GM12878 (cell line): ENCODE results near the gene PROB1. TPM values are rescaled to one million over a fixed set of nuclear protein-coding genes. Genes with fewer than 3 reads are reported as not detected.

ENCODE experiments used
- ASH2L ChIP-seq: fragments of 300-600, 200-600 bp; sonication (generic); IDR thresholded peaks from 2 replicates; pipeline ENCODE4 v1.6.1; 2017; ENCODE audit warnings: low read depth, mild to moderate bottlenecking, borderline replicate concordance
- BMI1 ChIP-seq: fragments of 450-650 bp; IDR thresholded peaks from 2 replicates; pipeline ENCODE4 v1.6.1; 2016; ENCODE audit warnings: mild to moderate bottlenecking, moderate library complexity, borderline replicate concordance
- BRCA1 ChIP-seq: IDR thresholded peaks from 2 replicates; pipeline ENCODE4 v1.6.1; 2011; ENCODE audit warnings: low read depth, low read length, improper control_type of control experiment
- GATAD2B ChIP-seq: fragments of 450-650 bp; conservative IDR thresholded peaks from 2 replicates; pipeline ENCODE4 v1.6.1; 2017; ENCODE audit warnings: low read depth, mild to moderate bottlenecking, moderate library complexity
- HDGF ChIP-seq: fragments of 450-650 bp; IDR thresholded peaks from 2 replicates; pipeline ENCODE4 v1.6.1; 2016; ENCODE audit warnings: antibody characterized with exemption
- RAD51 ChIP-seq: fragments of 450-650 bp; IDR thresholded peaks from 2 replicates; pipeline ENCODE4 v1.6.1; 2016; ENCODE audit warnings: moderate library complexity, mild to moderate bottlenecking, inconsistent platforms
- RCOR1 ChIP-seq: conservative IDR thresholded peaks from 2 replicates; pipeline ENCODE4 v1.6.1; 2012; ENCODE audit warnings: low read depth, low read length, improper control_type of control experiment
- RFX5 ChIP-seq: IDR thresholded peaks from 2 replicates; pipeline ENCODE4 v1.6.1; 2011; ENCODE audit warnings: low read depth, low read length, improper control_type of control experiment
- SMAD1 ChIP-seq: fragments of 450-650 bp; IDR thresholded peaks from 2 replicates; pipeline ENCODE4 v1.6.1; 2018; ENCODE audit warnings: mild to moderate bottlenecking, low read depth; ENCODE audit not compliant: partially characterized antibody
- SMARCA5 ChIP-seq: fragments of 450-650 bp; IDR thresholded peaks from 2 replicates; pipeline ENCODE4 v1.6.1; 2017; ENCODE audit warnings: mild to moderate bottlenecking
- SMC3 ChIP-seq: IDR thresholded peaks from 2 replicates; pipeline ENCODE4 v1.6.1; 2011; ENCODE audit warnings: low read length, improper control_type of control experiment, borderline replicate concordance
- TCF7 ChIP-seq: IDR thresholded peaks from 2 replicates; pipeline ENCODE4 v1.6.1; 2014; ENCODE audit warnings: antibody characterized with exemption, borderline replicate concordance
- YY1 ChIP-seq: IDR thresholded peaks from 2 replicates; pipeline ENCODE4 v1.6.1; 2011; ENCODE audit warnings: low read depth, mild to moderate bottlenecking, low read length
- ZNF274 ChIP-seq: IDR thresholded peaks from one replicate; pipeline ENCODE4 v1.8.0; 2011; ENCODE audit not compliant: insufficient read length, insufficient read depth
- polyA plus RNA-seq, 11 experiments: library from polyadenylated mRNA; depleted of rRNA in 4 of 11; unstranded in 6 of 11; stranded (reverse) in 5 of 11; fragments of >200 nt; fragmentation: Nextera tagmentation in 4 of 11; fragmentation: Illumina TruSeq in 1 of 11; extraction: Ambion mirVana in 4 of 11; extraction: Trizol in 1 of 11; gene quantifications; 1 replicate in 1 of 11; 2 replicates in 10 of 11; pipeline versions ENCODE4 v1.2.1 to v1.2.3, GENCODE V29; 2011 to 2016; ENCODE audit warnings: inconsistent platforms in 2 of 11, missing spikeins in 2 of 11, low read depth in 1 of 11
- total RNA-seq, 4 experiments: library from RNA; depleted of rRNA in 3 of 4; stranded (reverse); fragments of >200 nt in 3 of 4; fragmentation: Illumina TruSeq in 1 of 4; extraction: Trizol in 1 of 4; gene quantifications; 2 replicates each; pipeline versions ENCODE4 v1.2.1 to v1.2.3, GENCODE V29; 2013 to 2021
- TF ChIP-seq, protein P1 (sequence below): IDR thresholded peaks from 2 replicates; pipeline ENCODE4 v1.6.1; 2011; ENCODE audit warnings: low read depth, mild to moderate bottlenecking, low read length, moderate library complexity, borderline replicate concordance; ENCODE audit errors: extremely low read depth
- TF ChIP-seq, protein P2 (sequence below): IDR thresholded peaks from 2 replicates; pipeline ENCODE4 v1.6.1; 2012; ENCODE audit warnings: low read depth, low read length, improper control_type of control experiment
- TF ChIP-seq, protein P3 (sequence below): fragments of 150-350 bp; IDR thresholded peaks from 2 replicates; pipeline ENCODE4 v1.6.1; 2014; ENCODE audit warnings: mild to moderate bottlenecking, low read depth, low read length
- TF ChIP-seq, protein P4 (sequence below): fragments of 450-650 bp; conservative IDR thresholded peaks from 2 replicates; pipeline ENCODE4 v1.6.1; 2017; ENCODE audit warnings: mild to moderate bottlenecking, moderate library complexity
- TF ChIP-seq, protein P5 (sequence below): fragments of 150-350 bp; IDR thresholded peaks from 2 replicates; pipeline ENCODE4 v1.6.1; 2016; ENCODE audit warnings: low read depth, low read length
- TF ChIP-seq, protein P6 (sequence below), 3 experiments: IDR thresholded peaks in 2 of 3; conservative IDR thresholded peaks in 1 of 3; 2 replicates each; pipeline ENCODE4 v1.5.1; 2011; ENCODE audit warnings: low read depth in 3 of 3, low read length in 3 of 3, mild to moderate bottlenecking in 3 of 3, control low read depth in 2 of 3, moderate library complexity in 2 of 3, inconsistent platforms in 1 of 3, mixed read lengths in 1 of 3; ENCODE audit not compliant: control insufficient read depth in 2 of 3, insufficient read depth in 1 of 3; ENCODE audit errors: extremely low read depth in 1 of 3

The PROB1 gene
- total and polyA plus RNA-seq, 10 of the 15 experiments (the other 5 are each of a cell fraction or from before 2014, with no cell fraction given) = 0.14 to 8.1 (median 2.9) TPM

DNA sequence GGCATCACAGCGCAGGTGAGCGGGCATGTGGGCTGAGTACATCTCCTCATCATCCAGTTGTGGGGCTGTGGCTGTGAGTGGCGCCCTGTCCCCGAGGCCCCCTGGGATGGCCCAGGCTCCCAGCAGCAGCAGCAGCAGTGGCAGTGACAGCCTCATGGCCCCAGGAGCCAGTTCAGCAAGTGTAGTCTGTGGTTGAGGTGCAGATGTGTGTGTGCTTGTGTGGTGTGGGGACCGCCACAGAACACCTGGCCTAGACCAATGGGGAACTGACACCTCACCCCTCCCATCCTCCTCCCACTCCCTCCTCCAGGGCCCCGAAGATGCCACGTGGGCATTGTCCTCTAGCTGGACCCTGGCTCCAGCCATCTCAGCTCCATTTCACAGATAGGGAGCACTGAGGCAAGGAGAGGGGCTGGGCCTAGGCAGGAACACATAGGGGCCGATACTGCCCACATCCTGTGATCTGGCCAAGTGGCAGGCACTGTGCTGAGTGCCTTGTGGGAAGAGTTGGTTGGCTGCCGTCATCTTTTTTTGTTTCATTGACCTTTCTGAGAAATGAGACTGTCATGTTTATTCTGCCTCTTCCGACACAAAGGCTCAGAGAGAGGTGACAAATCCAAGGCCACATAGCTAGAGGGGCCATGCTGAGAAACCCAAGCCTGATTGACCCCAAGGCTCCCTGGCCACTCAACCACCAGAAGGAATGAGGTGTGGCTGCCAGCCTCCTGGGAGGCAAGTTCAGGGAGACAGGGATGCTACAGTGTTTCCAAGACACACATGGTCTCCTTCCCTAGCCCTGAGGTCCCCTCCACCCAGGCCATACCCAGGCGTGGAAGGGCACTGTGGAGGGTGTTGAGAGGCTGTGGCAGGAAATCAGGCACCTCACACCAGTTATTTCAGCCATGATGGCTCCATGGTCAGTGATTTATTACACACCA, 4.9 kb downstream of the PROB1 start, which contains the start of gene MZB1 (continued):
- TF ChIP-seq, protein P1, sequence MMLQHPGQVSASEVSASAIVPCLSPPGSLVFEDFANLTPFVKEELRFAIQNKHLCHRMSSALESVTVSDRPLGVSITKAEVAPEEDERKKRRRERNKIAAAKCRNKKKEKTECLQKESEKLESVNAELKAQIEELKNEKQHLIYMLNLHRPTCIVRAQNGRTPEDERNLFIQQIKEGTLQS = no peak
- TF ChIP-seq RFX5 (peak; percentile 77), SMAD1 (no peak), YY1 (peak; percentile 77), RAD51 (peak; percentile 89), BRCA1 (no peak), BMI1 (no peak), TCF7 (no peak), SMC3 (no peak), RCOR1 (no peak), GATAD2B (peak; percentile 83), HDGF (0 out of 2 replicates have a peak, but pooled peaks have one; percentile 66), ASH2L (no peak), ZNF274 (no peak), SMARCA5 (peak; percentile 99)
- TF ChIP-seq, protein P2, sequence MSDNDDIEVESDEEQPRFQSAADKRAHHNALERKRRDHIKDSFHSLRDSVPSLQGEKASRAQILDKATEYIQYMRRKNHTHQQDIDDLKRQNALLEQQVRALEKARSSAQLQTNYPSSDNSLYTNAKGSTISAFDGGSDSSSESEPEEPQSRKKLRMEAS = peak; percentile 82; the same call in 1 of the 2 replicates
- TF ChIP-seq, protein P3, sequence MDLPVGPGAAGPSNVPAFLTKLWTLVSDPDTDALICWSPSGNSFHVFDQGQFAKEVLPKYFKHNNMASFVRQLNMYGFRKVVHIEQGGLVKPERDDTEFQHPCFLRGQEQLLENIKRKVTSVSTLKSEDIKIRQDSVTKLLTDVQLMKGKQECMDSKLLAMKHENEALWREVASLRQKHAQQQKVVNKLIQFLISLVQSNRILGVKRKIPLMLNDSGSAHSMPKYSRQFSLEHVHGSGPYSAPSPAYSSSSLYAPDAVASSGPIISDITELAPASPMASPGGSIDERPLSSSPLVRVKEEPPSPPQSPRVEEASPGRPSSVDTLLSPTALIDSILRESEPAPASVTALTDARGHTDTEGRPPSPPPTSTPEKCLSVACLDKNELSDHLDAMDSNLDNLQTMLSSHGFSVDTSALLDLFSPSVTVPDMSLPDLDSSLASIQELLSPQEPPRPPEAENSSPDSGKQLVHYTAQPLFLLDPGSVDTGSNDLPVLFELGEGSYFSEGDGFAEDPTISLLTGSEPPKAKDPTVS = no peak
- TF ChIP-seq, protein P4, sequence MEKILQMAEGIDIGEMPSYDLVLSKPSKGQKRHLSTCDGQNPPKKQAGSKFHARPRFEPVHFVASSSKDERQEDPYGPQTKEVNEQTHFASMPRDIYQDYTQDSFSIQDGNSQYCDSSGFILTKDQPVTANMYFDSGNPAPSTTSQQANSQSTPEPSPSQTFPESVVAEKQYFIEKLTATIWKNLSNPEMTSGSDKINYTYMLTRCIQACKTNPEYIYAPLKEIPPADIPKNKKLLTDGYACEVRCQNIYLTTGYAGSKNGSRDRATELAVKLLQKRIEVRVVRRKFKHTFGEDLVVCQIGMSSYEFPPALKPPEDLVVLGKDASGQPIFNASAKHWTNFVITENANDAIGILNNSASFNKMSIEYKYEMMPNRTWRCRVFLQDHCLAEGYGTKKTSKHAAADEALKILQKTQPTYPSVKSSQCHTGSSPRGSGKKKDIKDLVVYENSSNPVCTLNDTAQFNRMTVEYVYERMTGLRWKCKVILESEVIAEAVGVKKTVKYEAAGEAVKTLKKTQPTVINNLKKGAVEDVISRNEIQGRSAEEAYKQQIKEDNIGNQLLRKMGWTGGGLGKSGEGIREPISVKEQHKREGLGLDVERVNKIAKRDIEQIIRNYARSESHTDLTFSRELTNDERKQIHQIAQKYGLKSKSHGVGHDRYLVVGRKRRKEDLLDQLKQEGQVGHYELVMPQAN = peak; percentile 51; the same call in 1 of the 2 replicates
- TF ChIP-seq, protein P5, sequence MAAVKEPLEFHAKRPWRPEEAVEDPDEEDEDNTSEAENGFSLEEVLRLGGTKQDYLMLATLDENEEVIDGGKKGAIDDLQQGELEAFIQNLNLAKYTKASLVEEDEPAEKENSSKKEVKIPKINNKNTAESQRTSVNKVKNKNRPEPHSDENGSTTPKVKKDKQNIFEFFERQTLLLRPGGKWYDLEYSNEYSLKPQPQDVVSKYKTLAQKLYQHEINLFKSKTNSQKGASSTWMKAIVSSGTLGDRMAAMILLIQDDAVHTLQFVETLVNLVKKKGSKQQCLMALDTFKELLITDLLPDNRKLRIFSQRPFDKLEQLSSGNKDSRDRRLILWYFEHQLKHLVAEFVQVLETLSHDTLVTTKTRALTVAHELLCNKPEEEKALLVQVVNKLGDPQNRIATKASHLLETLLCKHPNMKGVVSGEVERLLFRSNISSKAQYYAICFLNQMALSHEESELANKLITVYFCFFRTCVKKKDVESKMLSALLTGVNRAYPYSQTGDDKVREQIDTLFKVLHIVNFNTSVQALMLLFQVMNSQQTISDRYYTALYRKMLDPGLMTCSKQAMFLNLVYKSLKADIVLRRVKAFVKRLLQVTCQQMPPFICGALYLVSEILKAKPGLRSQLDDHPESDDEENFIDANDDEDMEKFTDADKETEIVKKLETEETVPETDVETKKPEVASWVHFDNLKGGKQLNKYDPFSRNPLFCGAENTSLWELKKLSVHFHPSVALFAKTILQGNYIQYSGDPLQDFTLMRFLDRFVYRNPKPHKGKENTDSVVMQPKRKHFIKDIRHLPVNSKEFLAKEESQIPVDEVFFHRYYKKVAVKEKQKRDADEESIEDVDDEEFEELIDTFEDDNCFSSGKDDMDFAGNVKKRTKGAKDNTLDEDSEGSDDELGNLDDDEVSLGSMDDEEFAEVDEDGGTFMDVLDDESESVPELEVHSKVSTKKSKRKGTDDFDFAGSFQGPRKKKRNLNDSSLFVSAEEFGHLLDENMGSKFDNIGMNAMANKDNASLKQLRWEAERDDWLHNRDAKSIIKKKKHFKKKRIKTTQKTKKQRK = no peak
- TF ChIP-seq, protein P6, sequence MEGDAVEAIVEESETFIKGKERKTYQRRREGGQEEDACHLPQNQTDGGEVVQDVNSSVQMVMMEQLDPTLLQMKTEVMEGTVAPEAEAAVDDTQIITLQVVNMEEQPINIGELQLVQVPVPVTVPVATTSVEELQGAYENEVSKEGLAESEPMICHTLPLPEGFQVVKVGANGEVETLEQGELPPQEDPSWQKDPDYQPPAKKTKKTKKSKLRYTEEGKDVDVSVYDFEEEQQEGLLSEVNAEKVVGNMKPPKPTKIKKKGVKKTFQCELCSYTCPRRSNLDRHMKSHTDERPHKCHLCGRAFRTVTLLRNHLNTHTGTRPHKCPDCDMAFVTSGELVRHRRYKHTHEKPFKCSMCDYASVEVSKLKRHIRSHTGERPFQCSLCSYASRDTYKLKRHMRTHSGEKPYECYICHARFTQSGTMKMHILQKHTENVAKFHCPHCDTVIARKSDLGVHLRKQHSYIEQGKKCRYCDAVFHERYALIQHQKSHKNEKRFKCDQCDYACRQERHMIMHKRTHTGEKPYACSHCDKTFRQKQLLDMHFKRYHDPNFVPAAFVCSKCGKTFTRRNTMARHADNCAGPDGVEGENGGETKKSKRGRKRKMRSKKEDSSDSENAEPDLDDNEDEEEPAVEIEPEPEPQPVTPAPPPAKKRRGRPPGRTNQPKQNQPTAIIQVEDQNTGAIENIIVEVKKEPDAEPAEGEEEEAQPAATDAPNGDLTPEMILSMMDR (IDR thresholded peaks at IDR 0.05 in 2 of 3, conservative IDR thresholded peaks at IDR 0.05 in 1 of 3; ENCODE audit: control insufficient read depth in 2 of 3, extremely low read depth in 1 of 3, insufficient read depth in 1 of 3, low read depth in 3 of 3, low read length in 3 of 3) = no peak
